ENCODE results near the gene CCIN.

GRCh38 chr9:36138496-36138895, 30.7 kb upstream of the CCIN start:
- TF ChIP-seq CTCF (IDR thresholded peaks at IDR 0.05) (no peak), POLR2AphosphoS5 (IDR thresholded peaks at IDR 0.05; ENCODE audit: low read depth, low read length) (no peak)
- TF ChIP-seq, protein P1, sequence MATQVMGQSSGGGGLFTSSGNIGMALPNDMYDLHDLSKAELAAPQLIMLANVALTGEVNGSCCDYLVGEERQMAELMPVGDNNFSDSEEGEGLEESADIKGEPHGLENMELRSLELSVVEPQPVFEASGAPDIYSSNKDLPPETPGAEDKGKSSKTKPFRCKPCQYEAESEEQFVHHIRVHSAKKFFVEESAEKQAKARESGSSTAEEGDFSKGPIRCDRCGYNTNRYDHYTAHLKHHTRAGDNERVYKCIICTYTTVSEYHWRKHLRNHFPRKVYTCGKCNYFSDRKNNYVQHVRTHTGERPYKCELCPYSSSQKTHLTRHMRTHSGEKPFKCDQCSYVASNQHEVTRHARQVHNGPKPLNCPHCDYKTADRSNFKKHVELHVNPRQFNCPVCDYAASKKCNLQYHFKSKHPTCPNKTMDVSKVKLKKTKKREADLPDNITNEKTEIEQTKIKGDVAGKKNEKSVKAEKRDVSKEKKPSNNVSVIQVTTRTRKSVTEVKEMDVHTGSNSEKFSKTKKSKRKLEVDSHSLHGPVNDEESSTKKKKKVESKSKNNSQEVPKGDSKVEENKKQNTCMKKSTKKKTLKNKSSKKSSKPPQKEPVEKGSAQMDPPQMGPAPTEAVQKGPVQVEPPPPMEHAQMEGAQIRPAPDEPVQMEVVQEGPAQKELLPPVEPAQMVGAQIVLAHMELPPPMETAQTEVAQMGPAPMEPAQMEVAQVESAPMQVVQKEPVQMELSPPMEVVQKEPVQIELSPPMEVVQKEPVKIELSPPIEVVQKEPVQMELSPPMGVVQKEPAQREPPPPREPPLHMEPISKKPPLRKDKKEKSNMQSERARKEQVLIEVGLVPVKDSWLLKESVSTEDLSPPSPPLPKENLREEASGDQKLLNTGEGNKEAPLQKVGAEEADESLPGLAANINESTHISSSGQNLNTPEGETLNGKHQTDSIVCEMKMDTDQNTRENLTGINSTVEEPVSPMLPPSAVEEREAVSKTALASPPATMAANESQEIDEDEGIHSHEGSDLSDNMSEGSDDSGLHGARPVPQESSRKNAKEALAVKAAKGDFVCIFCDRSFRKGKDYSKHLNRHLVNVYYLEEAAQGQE (IDR thresholded peaks at IDR 0.05; ENCODE audit: insufficient read depth in 1 of 2, low read depth in 2 of 2, low read length in 1 of 2) = no peak

Data from Panc1 (cell line).